Caco-2 (cell line): Measurements from ENCODE around the gene TMTC2. TPM values are rescaled to one million over a fixed set of nuclear protein-coding genes. Genes with fewer than 3 reads are reported as not detected.
"Not testable (repeated sequence)": the region's sequence is repeated elsewhere in the genome, so short reads cannot be mapped to it uniquely, and the experiment has no call there.

Experiments
- BruUV-seq: library from RNA; stranded (reverse); fragments of 400-500 nt; replicated peaks from 2 replicates; lab custom pipeline; 2021; lab: Mats Ljungman, UMichigan
- CTCF ChIA-PET: fragments of 300-600 bp; sonication (Branson Sonifier 250); formaldehyde crosslinking; loops from one replicate; lab custom pipeline; 2022; ENCODE audit warnings: antibody characterized with exemption; lab: Charles Lee
- POLR2A ChIA-PET: fragments of 300-600 bp; sonication (Branson Sonifier 250); formaldehyde crosslinking; loops from one replicate; lab custom pipeline; 2022; ENCODE audit warnings: antibody characterized with exemption; lab: Charles Lee
- DNase-seq, 2 experiments: peaks; one replicate each; pipeline versions ENCODE4 v3.0.0 to v3.0.0-alpha.2; 2020 to 2022
- H3K27me3 ChIP-seq: replicated peaks from 2 replicates; pipeline ENCODE4 v1.6.0; 2011; ENCODE audit warnings: low read length; ENCODE audit not compliant: control insufficient read depth, insufficient read depth
- H3K36me3 ChIP-seq: 2 replicates; pipeline ENCODE4 v1.5.1; 2011; ENCODE audit warnings: low read length; ENCODE audit not compliant: control insufficient read depth, insufficient read depth
- H3K4me1 ChIP-seq: fragments of 250-450 bp; sonication (Bioruptor Pico); 2 replicates; pipeline ENCODE4 v1.5.1; 2020; ENCODE audit warnings: mild to moderate bottlenecking
- H3K4me3 ChIP-seq: 2 replicates; pipeline ENCODE4 v1.5.1; 2011; ENCODE audit warnings: low read depth, mild to moderate bottlenecking, control low read depth, low read length
- H3K9me3 ChIP-seq: fragments of 250-450 bp; sonication (Bioruptor Pico); 2 replicates; pipeline ENCODE4 v1.5.1; 2020; ENCODE audit warnings: mild to moderate bottlenecking, moderate library complexity
- H3K27ac Mint-ChIP-seq: one replicate; pipeline ENCODE4 v1.8.0; 2022; ENCODE audit warnings: mixed read lengths; ENCODE audit not compliant: unreplicated experiment
- H3K27me3 Mint-ChIP-seq: one replicate; pipeline ENCODE4 v1.8.0; 2022; ENCODE audit warnings: mixed read lengths; ENCODE audit not compliant: insufficient read depth, unreplicated experiment
- H3K36me3 Mint-ChIP-seq: one replicate; pipeline ENCODE4 v1.8.0; 2022; ENCODE audit warnings: mild to moderate bottlenecking, mixed read lengths; ENCODE audit not compliant: insufficient read depth, unreplicated experiment
- H3K4me1 Mint-ChIP-seq: one replicate; pipeline ENCODE4 v1.8.0; 2022; ENCODE audit warnings: low read depth, mixed read lengths; ENCODE audit not compliant: unreplicated experiment
- H3K4me3 Mint-ChIP-seq: one replicate; pipeline ENCODE4 v1.8.0; 2022; ENCODE audit warnings: mild to moderate bottlenecking, moderate library complexity, mixed read lengths; ENCODE audit not compliant: unreplicated experiment
- H3K9me3 Mint-ChIP-seq: one replicate; pipeline ENCODE4 v1.8.0; 2022; ENCODE audit warnings: mixed read lengths; ENCODE audit not compliant: unreplicated experiment
- CTCF ChIP-seq, 2 experiments: fragments of 200-600 bp in 1 of 2; IDR thresholded peaks; 1 replicate in 1 of 2; 2 replicates in 1 of 2; pipeline versions ENCODE4 v1.5.1 to v1.8.0; 2011 to 2022; ENCODE audit warnings: antibody characterized with exemption in 1 of 2, control low read depth in 1 of 2, inconsistent platforms in 1 of 2, low read depth in 1 of 2, low read length in 1 of 2, mild to moderate bottlenecking in 1 of 2, moderate library complexity in 1 of 2; ENCODE audit not compliant: insufficient read depth in 1 of 2, severe bottlenecking in 1 of 2, unreplicated experiment in 1 of 2
- intact Hi-C: fragments of 100-400 bp; cut with micrococcal nuclease; formaldehyde crosslinking; loops from one replicate; pipeline ENCODE4 v1.10.0; 2022; ENCODE audit not compliant: unreplicated experiment
- total RNA-seq: library from RNA; stranded (reverse); gene quantifications from 2 replicates; pipeline ENCODE4 v1.2.3, GENCODE V29; 2022

TMTC2 gene
- total RNA-seq, 1 experiment from 2014 or later, result 2.2 TPM

GRCh38 chr12:82804601-82805000 is 117.9 kb downstream of the TMTC2 start:
- no peaks in the 10 kb centered on the region for H3K27me3 ChIP-seq
- no peaks in the 10 kb centered on the region for H3K36me3 Mint-ChIP-seq
- DNase-seq, result no peak
- no peaks in the 10 kb centered on the region for H3K27me3 Mint-ChIP-seq
- CTCF ChIA-PET, result no interaction called here
- POLR2A ChIA-PET, result no interaction called here
- TF ChIP-seq CTCF (IDR thresholded peaks at IDR 0.05; ENCODE audit: insufficient read depth in 1 of 2, low read depth in 1 of 2, low read length in 1 of 2, severe bottlenecking in 1 of 2, unreplicated experiment in 1 of 2), result no peak
- H3K4me1 Mint-ChIP-seq, result peaks cover 6% of the 10 kb centered on the region
- peaks cover 5% of the 10 kb centered on the region; the same call in 1 of the 2 replicates for H3K4me1 ChIP-seq
- no peak overlapping the region for H3K4me3 ChIP-seq
- no peak overlapping the region for H3K4me3 Mint-ChIP-seq
- H3K27ac Mint-ChIP-seq, result no peak overlapping the region
- H3K36me3 ChIP-seq, result no peaks in the 10 kb centered on the region
- H3K9me3 Mint-ChIP-seq, result no peaks in the 10 kb centered on the region
- intact Hi-C loops, result no loop called here
- H3K9me3 ChIP-seq, result no peaks in the 10 kb centered on the region
- BruUV-seq, result no TSS peak

- H3K27me3 Mint-ChIP-seq, H3K36me3 ChIP-seq, H3K27me3 ChIP-seq, H3K9me3 Mint-ChIP-seq, H3K36me3 Mint-ChIP-seq, BruUV-seq, H3K9me3 ChIP-seq, POLR2A ChIA-PET, H3K27ac Mint-ChIP-seq, CTCF ChIA-PET, H3K4me1 Mint-ChIP-seq, H3K4me3 ChIP-seq, DNase-seq, H3K4me3 Mint-ChIP-seq, H3K4me1 ChIP-seq: not testable (repeated sequence)
- intact Hi-C loops, result loop anchor here (5.0 kb wide), 1 partner anchor 118 kb away; the partner anchor contains the start of gene TMTC2
These were observed 118.3 kb downstream of the TMTC2 start for GRCh38 chr12:82805004-82805403.

- H3K27me3 ChIP-seq, result no peaks in the 10 kb centered on the region
- no peak for TF ChIP-seq CTCF (IDR thresholded peaks at IDR 0.05; ENCODE audit: insufficient read depth in 1 of 2, low read depth in 1 of 2, low read length in 1 of 2, severe bottlenecking in 1 of 2, unreplicated experiment in 1 of 2)
- H3K4me1 ChIP-seq, result peaks cover 5% of the 10 kb centered on the region; the same call in 1 of the 2 replicates
- Mint-ChIP-seq H3K9me3 (no peaks in the 10 kb centered on the region), H3K4me1 (peaks cover 6% of the 10 kb centered on the region), H3K27ac (peak overlapping the region; percentile 13), H3K36me3 (no peaks in the 10 kb centered on the region), H3K27me3 (no peaks in the 10 kb centered on the region), H3K4me3 (no peak overlapping the region)
- DNase-seq, result no peak
- POLR2A ChIA-PET, result no interaction called here
- H3K36me3 ChIP-seq, result no peaks in the 10 kb centered on the region
- no TSS peak for BruUV-seq
- H3K9me3 ChIP-seq, result no peaks in the 10 kb centered on the region
- H3K4me3 ChIP-seq, result no peak overlapping the region
- CTCF ChIA-PET, result no interaction called here
- intact Hi-C loops, result loop anchor here (5.0 kb wide), 1 partner anchor 119 kb away; the partner anchor contains the start of gene TMTC2
These were observed 119.2 kb downstream of the TMTC2 start for GRCh38 chr12:82805812-82806497.
